GM21381 (cell line): ENCODE results near the gene TLX2.

Experiments
- ATAC-seq: cut with Tn5 transposase; IDR thresholded peaks from one replicate; pipeline ENCODE4 v1.9.1; 2021; ENCODE audit warnings: mild to moderate bottlenecking, moderate library complexity; ENCODE audit not compliant: unreplicated experiment

TLX2 gene

GRCh38 chr2:74511104-74511989 lies 2.9 kb upstream of the TLX2 start:
- no peak for ATAC-seq

GRCh38 chr2:74512744-74513604 lies 1.3 kb upstream of the TLX2 start:
- ATAC-seq: no peak

- no peak for ATAC-seq
Observed at GRCh38 chr2:74513605-74514367, 464 bp upstream of the TLX2 start.

- no peak for ATAC-seq
Observed at GRCh38 chr2:74515271-74515980, 1.2 kb downstream of the TLX2 start.

GRCh38 chr2:74515981-74516633 lies 1.9 kb downstream of the TLX2 start:
- no peak for ATAC-seq

GRCh38 chr2:74516650-74517049 lies 2.4 kb downstream of the TLX2 start:
- ATAC-seq: no peak

- ATAC-seq: no peak
Observed at GRCh38 chr2:74522516-74522915, 8.3 kb downstream of the TLX2 start.

- no peak for ATAC-seq
Observed at GRCh38 chr2:74524005-74524404, 9.8 kb downstream of the TLX2 start.

- ATAC-seq: no peak
Observed at GRCh38 chr2:74524955-74525716, 10.9 kb downstream of the TLX2 start.

- ATAC-seq: no peak
Observed at GRCh38 chr2:74525717-74526648, 11.7 kb downstream of the TLX2 start, which contains the start of gene DQX1. DQX1 (minus strand) TSS chr2:74526231; CDS start chr2:74525729, 502 bp downstream.

GRCh38 chr2:74526649-74527230 lies 12.5 kb downstream of the TLX2 start:
- ATAC-seq: no peak

- ATAC-seq: no peak
Observed at GRCh38 chr2:74527741-74528140, 13.5 kb downstream of the TLX2 start.

GRCh38 chr2:74528600-74529356 lies 14.5 kb downstream of the TLX2 start:
- peak; percentile 6 for ATAC-seq

GRCh38 chr2:74529357-74530238 lies 15.3 kb downstream of the TLX2 start, which contains the start of the genes AUP1 and HTRA2:
AUP1 (minus strand) TSS chr2:74529706; CDS start chr2:74529629, 77 bp downstream.
HTRA2 (plus strand) TSS chr2:74529933; CDS start chr2:74530007, 74 bp downstream.
- peak; percentile 80 for ATAC-seq
